ENCODE data around the gene OR51B4. TPM values are rescaled to one million over a fixed set of nuclear protein-coding genes. Genes with fewer than 3 reads are reported as not detected.

OR51B4 gene
- total RNA-seq, 2 donors from 2014 or later: not detected

DNA sequence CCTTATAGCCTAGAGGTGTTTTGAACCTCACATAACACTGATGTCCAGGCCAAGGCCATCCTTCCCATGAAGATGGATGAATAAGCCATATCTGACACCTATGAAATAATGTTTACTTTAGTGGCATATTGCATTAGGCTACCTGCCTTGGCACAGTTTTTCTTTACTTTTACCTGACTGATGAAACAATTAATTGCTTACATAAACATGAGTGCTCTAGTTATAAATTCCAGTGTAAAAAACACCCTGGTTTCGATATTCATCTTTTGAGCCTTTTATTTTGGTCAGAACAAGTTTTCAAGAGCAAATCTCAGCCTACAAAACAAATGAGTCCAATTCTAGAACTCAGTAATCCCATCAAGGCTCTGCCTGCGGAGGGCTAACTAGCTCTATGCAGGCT lies 25.0 kb downstream of the OR51B4 start:
- Histone ChIP-seq H3K36me3 (no peaks in the 10 kb centered on the region), H3K4me1 (no peaks in the 10 kb centered on the region), H3K9me3 (no peaks in the 10 kb centered on the region), H3K4me3 (no peak overlapping the region), H3K27me3 (no peaks in the 10 kb centered on the region), H3K9ac (ENCODE audit: low read depth in 2 of 2, low read length in 2 of 2) (no peak overlapping the region), H3K27ac (no peak overlapping the region)
- no peak for DNase-seq
- intact Hi-C loops (cut with DNase I): no loop called here
- TF ChIP-seq, protein P1, sequence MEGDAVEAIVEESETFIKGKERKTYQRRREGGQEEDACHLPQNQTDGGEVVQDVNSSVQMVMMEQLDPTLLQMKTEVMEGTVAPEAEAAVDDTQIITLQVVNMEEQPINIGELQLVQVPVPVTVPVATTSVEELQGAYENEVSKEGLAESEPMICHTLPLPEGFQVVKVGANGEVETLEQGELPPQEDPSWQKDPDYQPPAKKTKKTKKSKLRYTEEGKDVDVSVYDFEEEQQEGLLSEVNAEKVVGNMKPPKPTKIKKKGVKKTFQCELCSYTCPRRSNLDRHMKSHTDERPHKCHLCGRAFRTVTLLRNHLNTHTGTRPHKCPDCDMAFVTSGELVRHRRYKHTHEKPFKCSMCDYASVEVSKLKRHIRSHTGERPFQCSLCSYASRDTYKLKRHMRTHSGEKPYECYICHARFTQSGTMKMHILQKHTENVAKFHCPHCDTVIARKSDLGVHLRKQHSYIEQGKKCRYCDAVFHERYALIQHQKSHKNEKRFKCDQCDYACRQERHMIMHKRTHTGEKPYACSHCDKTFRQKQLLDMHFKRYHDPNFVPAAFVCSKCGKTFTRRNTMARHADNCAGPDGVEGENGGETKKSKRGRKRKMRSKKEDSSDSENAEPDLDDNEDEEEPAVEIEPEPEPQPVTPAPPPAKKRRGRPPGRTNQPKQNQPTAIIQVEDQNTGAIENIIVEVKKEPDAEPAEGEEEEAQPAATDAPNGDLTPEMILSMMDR (IDR thresholded peaks at IDR 0.05): no peak

DNA sequence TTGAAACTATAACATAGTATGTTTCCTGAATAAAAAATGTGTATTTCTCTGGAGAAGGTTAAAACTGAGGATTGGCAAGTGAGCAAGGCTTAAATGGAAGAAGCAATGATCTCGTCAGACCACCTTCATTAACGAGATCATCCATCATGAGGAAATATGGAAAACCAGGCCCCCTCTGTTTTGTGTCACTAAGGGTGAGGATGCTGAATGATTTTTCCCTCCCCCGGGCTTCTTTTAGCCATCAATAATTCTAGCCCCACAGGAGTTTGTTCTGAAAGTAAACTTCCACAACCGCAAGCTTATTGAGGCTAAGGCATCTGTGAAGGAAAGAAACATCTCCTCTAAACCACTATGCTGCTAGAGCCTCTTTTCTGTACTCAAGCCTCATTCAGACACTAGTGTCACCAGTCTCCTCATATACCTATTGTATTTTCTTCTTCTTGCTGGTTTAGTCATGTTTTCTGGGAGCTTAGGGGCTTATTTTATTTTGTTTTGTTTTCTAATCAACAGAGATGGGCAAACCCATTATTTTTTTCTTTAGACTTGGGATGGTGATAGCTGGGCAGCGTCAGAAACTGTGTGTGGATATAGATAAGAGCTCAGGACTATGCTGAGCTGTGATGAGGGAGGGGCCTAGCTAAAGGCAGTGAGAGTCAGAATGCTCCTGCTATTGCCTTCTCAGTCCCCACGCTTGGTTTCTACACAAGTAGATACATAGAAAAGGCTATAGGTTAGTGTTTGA lies 26.2 kb downstream of the OR51B4 start:
- DNase-seq: no peak
- H3K4me1 ChIP-seq: no peaks in the 10 kb centered on the region
- TF ChIP-seq, protein P1 (IDR thresholded peaks at IDR 0.05): no peak
- no peaks in the 10 kb centered on the region for H3K9me3 ChIP-seq
- H3K27me3 ChIP-seq: no peaks in the 10 kb centered on the region
- H3K27ac ChIP-seq: no peak overlapping the region
- intact Hi-C loops (cut with DNase I): no loop called here
- no peak overlapping the region for H3K9ac ChIP-seq (ENCODE audit: low read depth in 2 of 2, low read length in 2 of 2)
- no peaks in the 10 kb centered on the region for H3K36me3 ChIP-seq
- no peak overlapping the region for H3K4me3 ChIP-seq

DNA sequence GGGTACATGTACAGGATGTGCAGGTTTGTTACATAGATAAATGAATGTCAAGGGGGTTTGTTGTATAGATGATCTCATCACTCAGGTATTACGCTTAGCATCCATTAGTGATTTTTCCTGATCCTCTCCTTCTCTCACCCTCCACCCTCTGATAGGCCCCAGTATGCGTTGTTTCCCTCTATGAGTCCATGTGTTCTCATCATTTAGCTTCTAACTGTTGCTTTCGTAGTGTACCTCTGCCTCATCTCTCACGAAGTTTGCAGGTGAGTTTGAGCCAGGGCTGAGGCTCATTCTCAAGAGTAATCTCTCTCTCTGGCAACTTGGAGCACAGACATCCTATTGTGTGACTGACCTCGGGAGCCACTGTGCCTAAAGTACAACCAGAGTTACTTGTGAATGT lies 27.4 kb downstream of the OR51B4 start:
- no peaks in the 10 kb centered on the region for H3K36me3 ChIP-seq
- H3K9me3 ChIP-seq: no peaks in the 10 kb centered on the region
- no peaks in the 10 kb centered on the region for H3K4me1 ChIP-seq
- no peak overlapping the region for H3K4me3 ChIP-seq
- H3K9ac ChIP-seq (ENCODE audit: low read depth in 2 of 2, low read length in 2 of 2): no peak overlapping the region
- no peaks in the 10 kb centered on the region for H3K27me3 ChIP-seq
- no peak overlapping the region for H3K27ac ChIP-seq
- no peak for DNase-seq
- TF ChIP-seq, protein P1 (IDR thresholded peaks at IDR 0.05): no peak
- intact Hi-C loops (cut with DNase I): no loop called here

DNA sequence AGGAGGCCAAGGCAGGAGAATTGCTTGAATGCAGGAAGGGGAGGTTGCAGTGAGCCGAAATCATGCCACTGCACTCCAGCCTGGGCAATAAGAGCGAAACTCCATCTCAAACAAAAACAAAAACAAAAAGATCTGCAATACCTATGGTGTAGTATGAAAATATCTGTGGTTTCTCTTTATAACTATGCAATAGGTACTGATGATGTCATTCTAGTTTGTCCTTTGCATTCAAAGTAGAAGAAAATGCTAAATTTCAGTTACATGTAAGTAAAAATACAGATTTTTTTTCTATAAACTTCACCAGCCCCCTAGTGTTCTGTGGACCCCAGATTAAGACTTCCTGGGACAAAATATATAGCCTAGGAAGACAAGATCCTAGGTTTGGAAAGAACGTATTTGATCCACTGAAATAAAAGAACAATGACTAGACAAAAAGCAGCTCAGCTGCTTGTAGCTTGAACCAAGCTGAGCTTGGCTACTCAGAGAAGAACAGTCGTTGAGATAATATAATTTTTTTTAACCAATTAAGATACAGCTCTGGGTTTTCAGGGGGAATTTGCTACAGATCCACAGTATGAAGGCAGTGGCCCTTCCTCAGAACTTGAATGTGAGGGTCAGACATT lies 29.2 kb downstream of the OR51B4 start:
- Histone ChIP-seq H3K27ac (no peak overlapping the region), H3K9ac (ENCODE audit: low read depth in 2 of 2, low read length in 2 of 2) (no peak overlapping the region), H3K4me3 (no peak overlapping the region), H3K36me3 (no peaks in the 10 kb centered on the region), H3K27me3 (no peaks in the 10 kb centered on the region), H3K9me3 (no peaks in the 10 kb centered on the region), H3K4me1 (no peaks in the 10 kb centered on the region)
- no peak for DNase-seq
- TF ChIP-seq, protein P1 (IDR thresholded peaks at IDR 0.05): no peak
- intact Hi-C loops (cut with DNase I): no loop called here

DNA sequence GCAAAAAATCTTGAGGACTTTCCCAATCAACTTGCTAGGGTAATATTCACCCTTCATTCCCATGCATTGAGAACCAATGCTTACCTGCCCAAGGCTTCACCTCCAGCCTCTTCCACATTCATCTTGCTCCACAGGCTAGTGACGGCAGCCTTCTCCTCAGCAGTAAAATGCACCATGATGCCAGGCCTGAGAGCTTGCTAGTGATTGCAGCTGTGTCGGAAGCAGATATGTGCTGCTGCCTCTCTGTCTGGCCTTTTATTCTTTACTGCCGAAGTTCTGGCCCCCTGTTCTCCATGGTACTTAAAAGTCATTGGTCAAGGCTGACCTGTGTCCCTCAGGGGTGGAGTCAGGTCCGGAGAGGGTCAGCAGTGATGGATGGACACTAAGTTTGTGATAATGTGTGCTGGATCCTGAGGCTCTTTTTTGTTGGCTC lies 32.0 kb downstream of the OR51B4 start, which contains the start of gene HBE1:
Gene HBE1 (minus strand): TSS at position 231 of the 433 bp plus-strand sequence. CDS start 55 bp downstream, at position 176.
- Histone ChIP-seq H3K4me3 (no peak within 1 kb of the TSS), H3K4me1 (no peaks in the 10 kb centered on the region), H3K27me3 (no peaks in the 10 kb centered on the region), H3K9ac (ENCODE audit: low read depth in 2 of 2, low read length in 2 of 2) (no peak within 1 kb of the TSS), H3K9me3 (no peaks in the 10 kb centered on the region), H3K27ac (no peak within 1 kb of the TSS), H3K36me3 (no peaks in the 10 kb centered on the region)
- no peak for DNase-seq
- intact Hi-C loops (cut with DNase I): no loop called here
- TF ChIP-seq, protein P1 (IDR thresholded peaks at IDR 0.05): no peak

Data from colonic mucosa (tissue), 4 donors.